Activated CD4-positive, CD25-positive, alpha-beta regulatory T cell treated with anti-CD3 and anti-CD28 coated beads, Interleukin-2, amount 50 U/mL, for 72 hours (primary cell): Measurements from ENCODE around the gene R3HCC1L.
"Not testable (repeated sequence)": the region's sequence is repeated elsewhere in the genome, so short reads cannot be mapped to it uniquely, and the experiment has no call there.

Experiments used
- DNase-seq: peaks from one replicate; pipeline ENCODE4 v3.0.0; 2021

R3HCC1L gene

DNA sequence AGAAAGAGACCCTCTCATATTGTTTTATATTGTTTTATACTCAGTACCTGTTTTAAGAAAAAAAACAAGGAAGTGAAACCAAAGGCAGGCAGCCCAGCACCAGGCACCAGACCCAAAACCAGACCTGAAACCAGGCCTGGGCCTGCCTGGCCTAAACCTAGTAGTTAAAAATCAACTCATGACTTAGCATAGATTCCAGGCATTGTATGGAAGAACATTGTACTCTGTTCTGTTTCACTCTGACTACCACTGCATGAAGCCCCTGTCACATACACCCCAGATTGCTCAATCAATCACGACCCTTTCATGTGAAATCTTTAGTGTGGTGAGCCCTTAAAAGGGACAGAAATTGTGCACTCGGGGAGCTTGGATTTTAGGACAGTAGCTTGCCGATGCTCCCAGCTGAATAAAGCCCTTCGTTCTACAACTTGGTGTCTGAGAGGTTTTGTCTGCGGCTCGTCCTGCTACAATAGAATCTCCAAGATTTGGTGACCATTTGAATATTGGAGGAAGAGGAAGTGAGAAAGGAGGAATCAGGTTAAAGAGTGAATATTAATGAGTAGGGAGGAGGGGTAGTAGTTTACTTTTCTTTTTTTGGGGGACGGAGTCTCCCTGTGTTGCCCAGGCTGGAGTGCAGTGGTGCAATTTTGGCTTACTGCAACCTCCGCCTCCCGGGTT lies 1.2 kb upstream of the R3HCC1L start:
- DNase-seq, result not testable (repeated sequence)

DNA sequence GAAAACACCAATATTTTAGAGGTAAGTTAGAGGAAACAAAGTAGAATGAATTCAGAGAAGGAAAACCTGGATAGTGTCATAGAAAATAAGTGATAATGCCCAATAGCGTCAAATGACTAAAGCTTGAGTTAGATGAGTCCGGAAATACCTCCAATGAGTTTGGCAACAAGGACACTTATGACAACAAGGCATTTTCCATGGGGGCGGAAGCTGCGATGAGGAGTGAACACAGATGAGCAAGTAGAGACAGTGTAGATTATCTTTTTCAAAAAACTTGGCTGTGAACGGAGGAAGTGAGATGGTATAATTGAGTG lies 383 bp upstream of the R3HCC1L start:
- DNase-seq, result no peak

DNA sequence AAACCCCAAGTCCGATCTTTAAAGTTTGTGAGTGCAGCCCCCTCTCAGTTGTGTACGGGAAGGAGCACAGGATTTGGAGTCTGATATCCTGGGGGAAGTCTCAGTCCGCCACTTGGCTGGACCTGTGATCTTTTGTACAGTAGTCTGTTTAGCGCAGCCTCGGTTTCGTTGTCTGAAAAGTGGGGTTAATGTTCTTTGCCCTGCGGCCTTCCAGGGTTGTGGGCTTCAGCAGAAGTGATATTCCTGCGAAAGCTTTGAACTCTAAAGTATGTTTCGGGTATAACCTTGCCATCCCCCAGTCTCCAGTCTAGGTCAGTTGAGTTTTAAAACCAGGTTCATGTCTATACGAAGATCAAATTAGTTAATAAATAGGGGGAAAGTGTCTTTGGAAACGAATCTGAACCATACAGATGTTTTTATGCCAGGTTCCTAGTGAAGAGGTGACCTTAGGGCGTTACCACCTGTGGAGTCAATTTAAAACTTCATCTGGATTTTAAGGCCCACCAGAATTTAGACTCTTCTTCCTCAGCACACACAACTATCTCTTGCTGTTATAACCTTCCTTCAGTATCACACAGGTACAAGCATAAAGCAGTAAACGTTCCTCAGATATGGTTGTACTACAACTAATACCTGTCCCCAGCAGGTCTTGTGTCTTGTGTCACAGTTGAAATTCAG lies 904 bp downstream of the R3HCC1L start:
- DNase-seq, result no peak

DNA sequence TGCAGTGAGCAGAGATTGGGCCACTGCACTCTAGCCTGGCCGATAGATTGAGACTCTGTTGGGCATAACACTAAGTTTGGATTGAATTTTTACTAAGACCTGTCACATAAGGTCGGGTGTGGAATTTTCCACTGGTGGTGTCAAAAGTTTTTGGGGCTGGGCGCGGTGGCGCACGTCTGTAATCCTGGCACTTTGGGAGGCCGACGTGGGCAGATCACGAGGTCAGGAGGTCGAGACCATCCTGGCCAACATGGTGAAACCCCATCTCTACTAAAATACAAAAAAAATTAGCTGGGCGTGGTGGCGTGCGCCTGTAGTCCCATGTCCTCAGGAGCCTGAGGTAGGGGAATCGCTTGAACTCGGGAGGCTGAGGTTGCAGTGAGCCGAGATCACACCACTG lies 2.3 kb downstream of the R3HCC1L start:
- not testable (repeated sequence) for DNase-seq

DNA sequence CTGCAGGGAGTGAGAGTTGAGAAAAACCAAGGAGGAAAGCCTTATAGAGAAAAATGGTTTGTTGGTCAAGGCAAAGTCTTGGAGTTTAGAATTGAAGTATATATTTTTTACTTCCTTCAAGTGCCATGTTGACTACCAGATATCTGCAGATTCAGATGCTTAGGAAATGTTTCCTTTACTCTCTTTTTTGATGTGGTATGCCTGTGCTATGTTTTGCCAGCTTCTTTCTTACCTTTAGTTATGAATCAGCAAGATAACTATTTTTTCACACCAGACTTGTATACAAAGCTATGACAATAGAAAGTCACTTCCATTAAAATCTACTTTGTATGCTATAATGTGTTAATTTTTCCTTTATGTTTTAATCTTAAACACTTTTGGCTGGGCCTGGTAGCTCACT lies 3.6 kb downstream of the R3HCC1L start:
- DNase-seq, result no peak

DNA sequence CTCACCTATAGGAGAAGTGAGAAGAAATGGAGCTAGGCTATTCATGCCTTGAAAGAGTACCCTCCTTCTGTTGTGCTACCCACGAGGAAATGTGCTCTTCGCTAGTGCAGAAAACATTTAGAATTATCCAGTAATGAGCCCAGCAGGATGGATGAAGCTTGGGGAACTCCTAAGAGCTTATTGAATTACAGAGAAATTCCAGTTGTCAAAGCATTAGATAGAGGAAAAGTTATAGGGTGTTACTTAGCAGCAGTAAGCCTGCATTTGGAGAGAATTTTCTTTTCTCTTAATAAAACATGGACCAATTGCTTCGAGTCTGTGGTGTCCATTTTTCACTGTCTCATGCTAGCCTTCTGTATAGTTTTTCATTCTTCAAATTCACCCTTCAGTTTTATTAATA lies 5.0 kb downstream of the R3HCC1L start:
- DNase-seq, result no peak

DNA sequence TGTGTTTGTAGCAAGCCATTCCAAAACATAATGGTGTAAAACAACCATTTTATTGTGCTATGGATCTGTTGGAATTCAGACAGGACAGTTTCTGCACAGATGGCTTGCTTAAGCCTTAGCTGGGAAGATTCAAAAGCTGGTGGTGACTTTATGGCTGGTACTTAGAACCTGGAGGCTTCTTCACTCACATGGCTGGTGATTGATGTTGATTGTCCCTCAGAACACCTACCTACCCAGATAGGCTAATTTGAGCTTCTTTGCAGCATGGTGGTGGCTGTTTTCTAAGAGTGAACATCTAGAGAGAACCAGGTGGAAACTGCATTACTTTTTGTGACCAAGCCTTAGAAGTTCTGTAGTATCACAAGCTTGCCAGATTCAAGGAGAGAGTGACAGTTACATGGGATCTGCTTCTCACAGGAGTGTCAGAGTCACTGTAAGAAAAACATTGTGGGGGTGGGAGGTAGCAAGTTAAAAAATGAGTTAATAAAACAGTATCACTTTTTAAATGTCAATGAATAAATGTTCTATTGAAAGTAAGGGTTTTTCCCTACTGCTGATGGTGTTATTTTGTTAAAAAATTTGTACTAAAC lies 7.1 kb downstream of the R3HCC1L start:
- DNase-seq, result no peak

DNA sequence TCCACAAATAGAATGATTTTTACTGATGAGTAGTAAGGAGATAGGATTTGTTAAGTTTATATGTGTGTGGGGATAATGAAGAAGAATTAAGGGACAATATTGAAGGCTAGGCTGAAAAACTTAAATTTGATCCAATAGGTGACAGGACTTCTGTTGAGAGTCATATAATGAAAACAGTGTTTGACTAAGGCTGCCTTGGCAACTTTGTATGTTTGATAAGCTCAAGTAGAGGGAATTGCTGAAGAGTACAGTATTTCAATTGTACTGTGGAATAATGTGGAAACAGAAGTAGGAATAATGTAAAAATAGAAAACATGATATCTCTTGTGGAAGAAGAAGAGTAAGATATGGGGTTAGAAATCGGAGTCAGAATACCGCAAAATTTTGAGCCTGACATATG lies 10.5 kb downstream of the R3HCC1L start:
- DNase-seq, result no peak

DNA sequence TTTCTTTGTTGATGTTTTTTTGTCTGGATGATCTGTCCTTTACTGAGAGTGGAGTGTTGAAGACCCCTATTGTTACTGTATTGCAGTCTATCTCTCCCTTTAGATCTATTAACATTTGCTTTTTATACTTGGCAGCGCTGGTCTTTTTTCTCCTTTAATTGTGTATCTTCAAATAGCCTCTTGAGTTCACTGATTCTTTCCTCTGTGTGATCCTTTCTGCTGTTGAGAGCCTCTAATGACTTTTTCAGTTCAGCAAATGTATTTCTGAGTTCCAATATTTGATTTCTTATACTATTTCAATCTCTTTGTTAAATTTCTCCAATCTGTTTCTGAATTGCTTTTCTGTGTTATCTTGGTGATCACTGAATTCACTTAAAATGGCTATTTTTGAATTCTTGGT lies 15.4 kb downstream of the R3HCC1L start:
- no peak for DNase-seq

DNA sequence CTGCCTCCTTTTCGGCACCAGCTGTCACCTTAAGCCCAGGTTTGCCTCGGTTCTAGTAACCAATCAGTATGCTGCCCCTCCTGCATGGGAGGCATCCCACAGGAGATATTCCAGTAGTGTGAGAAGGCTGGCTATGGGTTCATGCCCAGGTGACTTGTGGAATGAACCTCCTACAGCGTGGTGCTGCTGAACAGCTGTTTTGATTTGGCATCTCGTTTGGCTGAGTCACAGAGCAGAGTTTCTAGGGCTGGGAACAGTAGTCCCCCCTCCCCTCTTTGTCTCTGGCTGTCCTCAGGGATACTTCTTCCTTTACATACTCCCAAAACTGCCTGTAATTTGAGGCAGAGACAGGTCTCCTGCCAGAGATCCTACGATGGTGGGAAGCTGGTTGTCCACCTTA lies 16.1 kb downstream of the R3HCC1L start:
- no peak for DNase-seq

DNA sequence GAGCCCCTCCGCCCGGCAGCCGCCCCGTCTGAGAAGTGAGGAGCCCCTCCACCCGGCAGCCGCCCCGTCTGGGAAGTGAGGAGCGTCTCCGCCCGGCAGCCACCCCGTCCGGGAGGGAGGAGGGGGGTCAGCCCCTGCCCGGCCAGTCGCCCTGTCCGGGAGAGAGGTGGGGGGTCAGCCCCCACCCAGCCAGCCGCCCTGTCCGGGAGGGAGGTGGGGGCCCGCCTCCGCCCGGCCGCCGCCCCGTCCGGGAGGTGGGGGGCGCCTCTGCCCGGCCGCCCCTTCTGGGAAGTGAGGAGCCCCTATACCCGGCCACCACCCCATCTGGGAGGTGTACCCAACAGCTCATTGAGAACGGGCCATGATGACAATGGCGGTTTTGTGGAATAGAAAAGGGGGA lies 18.3 kb downstream of the R3HCC1L start:
- DNase-seq, result not testable (repeated sequence)

DNA sequence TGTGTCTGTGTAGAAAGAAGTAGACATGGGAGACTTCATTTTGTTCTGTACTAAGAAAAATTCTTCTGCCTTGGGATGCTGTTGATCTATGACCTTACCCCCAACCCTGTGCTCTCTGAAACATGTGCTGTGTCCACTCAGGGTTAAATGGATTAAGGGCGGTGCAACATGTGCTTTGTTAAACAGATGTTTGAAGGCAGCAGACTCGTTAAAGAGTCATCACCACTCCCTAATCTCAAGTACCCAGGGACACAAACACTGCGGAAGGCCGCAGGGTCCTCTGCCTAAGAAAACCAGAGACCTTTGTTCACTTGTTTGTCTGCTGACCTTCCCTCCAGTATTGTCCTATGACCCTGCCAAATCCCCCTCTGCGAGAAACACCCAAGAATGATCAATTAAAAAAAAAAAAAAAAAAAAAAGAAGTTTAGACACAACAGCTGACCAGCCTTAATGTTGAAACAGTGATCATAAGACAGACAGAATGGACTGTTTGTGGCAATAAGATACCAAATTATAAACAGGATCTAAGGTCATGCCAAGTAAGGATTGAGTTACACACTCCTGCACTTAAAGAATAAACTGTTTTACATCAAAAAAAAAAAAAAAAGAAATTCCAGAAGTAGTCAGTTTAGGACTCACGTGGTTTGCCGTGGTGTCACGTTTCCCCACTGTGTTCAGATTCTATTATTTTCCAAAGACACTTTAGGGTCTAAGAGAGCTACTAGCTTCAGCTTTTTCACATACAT lies 18.9 kb downstream of the R3HCC1L start:
- DNase-seq, result not testable (repeated sequence)

DNA sequence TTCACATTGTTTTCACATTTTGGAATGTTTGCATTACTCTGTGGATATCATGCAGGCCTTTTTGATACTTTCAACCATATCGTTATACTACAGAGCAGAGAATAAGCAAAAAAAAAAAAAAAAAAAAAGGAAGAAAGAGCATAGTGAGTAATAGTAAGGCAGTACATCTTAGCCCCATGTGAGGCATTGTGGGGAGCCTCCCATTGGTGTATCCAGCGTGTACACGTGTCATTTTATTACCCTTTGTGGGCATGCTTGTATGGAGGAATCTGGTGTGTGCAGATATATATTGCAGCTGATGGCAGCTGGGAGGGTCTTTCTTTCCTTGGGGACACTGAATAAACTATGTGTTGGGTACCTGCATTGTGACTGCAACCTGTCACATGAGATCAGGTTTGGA lies 19.6 kb downstream of the R3HCC1L start:
- no peak for DNase-seq

DNA sequence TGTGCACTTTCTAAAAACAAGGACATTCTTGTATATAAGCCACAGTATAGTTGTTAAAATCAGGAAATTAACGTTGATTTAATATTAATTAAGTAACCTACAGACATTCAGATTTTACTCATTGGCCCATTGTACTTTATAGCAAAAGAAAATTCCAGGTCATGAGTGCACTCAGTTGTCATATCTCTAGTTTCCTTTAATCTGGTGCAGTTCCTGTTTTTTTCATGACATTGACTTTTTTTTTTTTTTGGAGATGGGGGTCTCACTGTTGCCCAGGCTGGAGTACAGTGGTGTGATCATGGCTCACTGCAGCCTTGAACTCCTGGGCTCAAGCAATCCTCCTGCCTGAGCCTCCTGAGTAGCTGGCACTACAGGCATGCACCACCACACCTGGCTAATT lies 24.1 kb downstream of the R3HCC1L start:
- DNase-seq, result no peak

DNA sequence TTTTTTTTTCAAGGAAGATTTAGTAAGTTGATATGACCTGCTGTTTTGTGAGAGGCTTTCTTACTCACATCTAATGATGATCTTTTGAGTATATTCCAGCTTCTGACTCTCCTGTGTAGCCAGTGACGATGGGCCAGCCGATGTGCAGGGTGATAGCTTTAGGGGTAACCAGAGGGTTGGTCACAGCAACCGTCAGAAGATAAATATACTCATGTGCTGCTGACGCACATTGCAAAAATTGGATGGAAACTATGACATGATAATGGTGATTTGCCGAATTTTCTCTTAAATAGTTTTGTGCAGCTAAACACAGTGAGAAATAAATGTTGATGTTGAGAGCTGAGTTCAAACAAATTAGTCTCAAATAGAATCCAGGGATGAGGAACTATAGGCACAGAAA lies 29.5 kb downstream of the R3HCC1L start:
- no peak for DNase-seq

DNA sequence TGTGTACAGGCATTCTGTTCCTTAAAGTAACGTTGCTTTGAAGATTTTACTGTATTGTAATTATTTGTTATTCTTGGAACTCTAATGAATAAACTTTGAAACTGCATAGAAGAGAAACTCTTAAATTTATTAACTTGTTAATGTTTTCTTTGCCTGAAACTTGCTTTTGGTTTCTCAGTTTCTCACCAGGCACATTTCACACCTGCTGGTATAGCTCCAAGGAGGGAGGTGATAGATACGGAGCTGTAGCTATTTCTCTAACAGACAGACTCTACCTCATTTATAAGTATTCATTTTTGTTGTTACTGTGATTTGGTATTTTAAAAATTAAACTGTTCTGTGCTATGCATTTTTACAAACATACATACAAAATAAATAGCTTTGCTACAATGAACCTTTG lies 32.7 kb downstream of the R3HCC1L start:
- no peak for DNase-seq

DNA sequence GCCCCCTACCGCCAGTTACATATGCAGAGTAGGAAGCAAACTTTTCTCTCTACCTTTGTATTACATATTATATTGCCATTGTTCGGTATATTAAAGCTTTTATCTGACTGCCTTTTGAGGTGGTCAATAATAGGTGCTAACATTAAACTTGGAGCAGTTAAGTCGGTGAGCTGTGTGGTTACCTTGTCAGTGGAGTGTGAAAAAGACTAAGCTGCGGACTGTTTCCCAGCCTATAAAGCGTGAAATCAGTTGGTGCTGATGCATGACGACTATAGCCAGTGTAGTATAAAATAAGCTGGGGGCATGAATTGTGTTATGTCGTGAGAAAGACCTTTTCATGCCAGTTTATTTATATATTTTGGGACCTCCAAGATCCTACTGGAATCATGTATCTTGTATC lies 33.7 kb downstream of the R3HCC1L start:
- no peak for DNase-seq

DNA sequence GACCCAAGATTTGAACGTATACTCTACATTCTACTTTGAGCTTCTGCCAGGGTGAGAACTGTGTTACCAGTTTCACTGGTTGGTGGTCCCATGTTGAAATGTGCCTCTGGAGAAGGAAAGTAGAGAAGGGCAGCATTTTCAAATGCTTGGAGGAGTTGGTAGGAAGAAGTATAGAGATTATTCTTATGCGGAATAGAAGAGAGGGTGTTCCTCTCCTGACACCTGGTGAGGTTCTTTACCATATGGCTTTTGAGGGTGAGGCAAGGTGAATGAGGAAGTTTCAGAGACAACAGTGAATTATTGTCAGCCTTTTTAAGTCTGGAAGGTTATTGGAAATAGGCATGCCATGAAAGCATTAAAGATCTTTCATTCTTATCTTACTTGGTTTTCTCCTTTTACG lies 34.3 kb downstream of the R3HCC1L start:
- DNase-seq, result no peak

DNA sequence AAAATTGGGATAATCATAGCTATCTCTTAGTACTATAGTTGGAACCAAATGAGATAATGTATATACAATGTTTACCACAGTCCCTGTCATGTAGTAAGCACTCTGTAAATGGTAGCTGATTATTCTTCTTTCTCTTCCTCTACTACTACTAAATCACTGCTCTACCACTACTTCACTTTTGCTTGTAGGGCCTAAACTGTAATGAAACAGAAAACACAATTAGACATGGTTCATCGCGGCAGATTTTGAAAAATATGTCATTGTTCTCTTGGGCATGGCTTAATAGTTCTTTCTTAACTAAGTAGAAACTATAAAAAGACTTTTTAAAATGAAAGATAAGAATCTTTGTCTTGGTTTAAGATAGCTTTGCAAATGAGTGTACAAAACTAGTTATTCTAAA lies 34.9 kb downstream of the R3HCC1L start:
- DNase-seq, result no peak

DNA sequence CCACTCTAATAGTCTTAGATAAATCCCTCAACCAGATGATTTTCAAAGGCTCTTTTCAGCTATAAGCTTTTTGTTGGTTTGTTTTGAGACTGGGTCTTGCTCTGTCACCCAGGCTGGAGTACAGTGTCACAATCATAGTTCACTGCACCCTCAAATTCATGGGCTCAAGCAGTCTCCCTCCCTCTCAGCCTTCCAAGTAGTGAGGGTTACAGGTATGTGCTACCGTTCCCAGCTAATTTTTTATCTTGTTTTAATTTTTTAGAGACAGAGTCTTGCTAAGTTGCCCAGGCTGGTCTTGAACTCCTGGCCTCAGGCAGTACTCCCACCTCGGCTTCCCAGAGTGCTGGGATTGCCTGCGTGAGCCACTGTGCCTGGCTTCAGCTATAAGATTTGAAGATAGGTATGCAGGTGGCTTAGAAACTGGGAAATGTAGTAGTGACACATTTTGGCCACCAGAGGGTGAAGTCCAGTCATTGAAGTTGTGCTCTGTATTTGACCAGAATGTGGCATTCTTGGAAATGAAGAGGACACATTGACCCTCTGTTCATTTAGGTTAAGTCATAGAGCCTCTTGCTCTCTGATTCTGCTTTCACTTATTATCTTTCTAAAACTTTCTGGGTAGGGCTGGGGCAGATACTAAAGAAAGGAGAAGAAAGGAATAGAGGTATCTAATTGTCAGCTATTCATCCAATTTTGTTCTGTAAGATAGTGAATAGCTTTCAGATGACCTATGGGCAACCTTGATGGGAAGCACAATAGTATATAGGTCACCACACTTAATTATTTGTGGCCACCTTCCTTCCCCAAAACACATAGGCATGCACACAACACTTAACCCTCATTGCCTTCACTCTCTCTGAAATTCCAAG lies 36.0 kb downstream of the R3HCC1L start:
- no peak for DNase-seq

DNA sequence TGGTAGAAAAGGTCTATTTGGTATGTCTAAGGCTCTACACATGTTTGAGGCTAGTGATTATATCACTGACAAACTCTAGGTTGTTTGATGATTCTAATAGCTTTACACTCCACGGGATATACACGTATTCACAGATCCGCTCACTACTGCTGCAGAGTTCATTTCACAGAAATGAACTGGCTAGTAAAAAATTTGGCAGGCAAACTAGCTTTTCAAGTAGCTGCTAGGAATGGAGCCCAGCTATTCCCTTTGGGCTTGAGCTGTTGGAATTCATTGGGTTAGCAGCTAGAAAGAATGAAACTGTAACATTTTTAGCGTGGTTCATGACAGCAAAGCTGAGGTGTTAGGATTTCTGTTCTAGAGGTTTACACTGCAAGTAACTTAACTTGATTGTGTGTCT lies 37.6 kb downstream of the R3HCC1L start:
- no peak for DNase-seq

DNA sequence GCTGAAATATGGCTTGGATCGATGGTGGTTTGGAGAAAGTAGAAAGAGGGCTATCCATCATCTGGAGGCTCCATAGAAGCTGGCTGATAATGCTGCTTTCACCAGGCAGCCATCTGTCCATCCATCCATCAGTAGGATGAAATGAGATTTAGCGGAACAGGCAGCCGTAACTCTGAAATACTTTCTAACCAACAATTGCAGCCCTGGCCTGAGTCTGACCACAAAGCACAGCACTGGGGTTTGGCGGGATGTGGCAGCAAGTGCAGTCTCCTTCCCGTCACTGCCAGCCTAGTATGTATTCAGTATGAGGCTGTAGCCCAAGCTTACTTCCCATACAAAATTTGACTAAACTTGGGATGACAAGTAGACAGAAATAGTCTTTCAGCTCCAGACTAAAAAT lies 38.0 kb downstream of the R3HCC1L start:
- DNase-seq, result no peak

DNA sequence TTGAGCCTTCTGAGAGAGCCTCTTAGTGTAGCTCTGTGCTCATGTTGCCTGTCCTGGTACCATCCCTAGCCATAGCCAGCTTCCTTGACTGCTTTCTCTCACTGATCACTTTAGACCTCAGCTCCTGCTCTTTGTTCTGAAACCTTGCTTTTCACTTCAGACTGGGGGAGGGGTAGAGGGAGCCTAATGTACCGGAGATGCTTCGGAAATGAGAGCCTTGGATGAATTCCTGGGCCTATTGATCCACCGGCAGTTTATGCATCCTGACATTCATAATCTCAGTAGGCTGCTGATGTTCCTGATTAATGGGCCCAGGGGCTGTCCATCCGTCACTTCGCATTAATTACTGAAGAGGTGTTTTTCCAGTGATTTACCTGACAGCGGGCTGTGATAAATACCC lies 38.8 kb downstream of the R3HCC1L start:
- no peak for DNase-seq
